ENCODE measurements around the gene MAST4.
A peak's percentile ranks its signal among the peaks of the same experiment; 100 is the strongest.

The MAST4 gene

DNA sequence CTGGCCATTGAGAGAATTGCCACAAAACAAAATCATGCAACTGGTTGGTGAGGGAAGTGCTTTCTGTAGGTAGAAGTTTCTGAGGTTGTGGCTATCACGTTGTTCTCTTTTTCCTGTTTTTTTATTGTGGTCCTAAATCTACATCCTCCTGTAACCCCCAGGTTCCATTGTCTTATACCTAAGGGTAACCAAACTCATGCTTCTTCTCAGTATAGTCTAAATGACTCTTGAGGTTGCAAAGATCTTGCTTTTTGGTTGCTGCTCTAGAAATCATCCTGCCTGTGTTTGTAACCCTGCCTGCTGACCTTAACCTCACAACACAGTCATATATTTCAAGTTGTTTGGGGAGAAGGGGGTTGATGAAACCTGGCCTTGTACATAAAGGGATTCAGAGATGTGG lies 327.3 kb downstream of the MAST4 start:
- H3K27ac ChIP-seq: no peak overlapping the region
- TF ChIP-seq, protein P1, sequence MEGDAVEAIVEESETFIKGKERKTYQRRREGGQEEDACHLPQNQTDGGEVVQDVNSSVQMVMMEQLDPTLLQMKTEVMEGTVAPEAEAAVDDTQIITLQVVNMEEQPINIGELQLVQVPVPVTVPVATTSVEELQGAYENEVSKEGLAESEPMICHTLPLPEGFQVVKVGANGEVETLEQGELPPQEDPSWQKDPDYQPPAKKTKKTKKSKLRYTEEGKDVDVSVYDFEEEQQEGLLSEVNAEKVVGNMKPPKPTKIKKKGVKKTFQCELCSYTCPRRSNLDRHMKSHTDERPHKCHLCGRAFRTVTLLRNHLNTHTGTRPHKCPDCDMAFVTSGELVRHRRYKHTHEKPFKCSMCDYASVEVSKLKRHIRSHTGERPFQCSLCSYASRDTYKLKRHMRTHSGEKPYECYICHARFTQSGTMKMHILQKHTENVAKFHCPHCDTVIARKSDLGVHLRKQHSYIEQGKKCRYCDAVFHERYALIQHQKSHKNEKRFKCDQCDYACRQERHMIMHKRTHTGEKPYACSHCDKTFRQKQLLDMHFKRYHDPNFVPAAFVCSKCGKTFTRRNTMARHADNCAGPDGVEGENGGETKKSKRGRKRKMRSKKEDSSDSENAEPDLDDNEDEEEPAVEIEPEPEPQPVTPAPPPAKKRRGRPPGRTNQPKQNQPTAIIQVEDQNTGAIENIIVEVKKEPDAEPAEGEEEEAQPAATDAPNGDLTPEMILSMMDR (conservative IDR thresholded peaks at IDR 0.05): no peak

DNA sequence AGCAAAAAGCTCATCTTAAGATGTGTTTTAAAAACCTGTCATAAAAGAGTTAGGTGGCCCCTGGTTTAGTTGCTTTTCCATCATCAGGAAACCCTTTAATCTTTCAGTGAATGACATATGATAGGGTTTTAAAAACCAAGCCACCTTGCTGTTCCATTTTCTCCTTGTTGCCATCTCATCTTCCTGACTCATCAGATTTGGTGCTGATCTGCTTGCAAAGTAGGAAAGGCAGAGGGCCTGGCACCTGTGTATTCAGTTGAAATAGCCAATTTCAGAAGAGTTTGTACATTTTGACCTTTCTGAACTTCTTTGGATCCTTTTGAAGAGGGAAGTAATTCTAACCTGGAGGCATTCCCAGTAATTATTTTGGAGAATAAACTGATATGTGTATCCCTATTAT lies 327.7 kb downstream of the MAST4 start:
- H3K27ac ChIP-seq: no peak overlapping the region
- TF ChIP-seq, protein P1 (conservative IDR thresholded peaks at IDR 0.05): no peak

DNA sequence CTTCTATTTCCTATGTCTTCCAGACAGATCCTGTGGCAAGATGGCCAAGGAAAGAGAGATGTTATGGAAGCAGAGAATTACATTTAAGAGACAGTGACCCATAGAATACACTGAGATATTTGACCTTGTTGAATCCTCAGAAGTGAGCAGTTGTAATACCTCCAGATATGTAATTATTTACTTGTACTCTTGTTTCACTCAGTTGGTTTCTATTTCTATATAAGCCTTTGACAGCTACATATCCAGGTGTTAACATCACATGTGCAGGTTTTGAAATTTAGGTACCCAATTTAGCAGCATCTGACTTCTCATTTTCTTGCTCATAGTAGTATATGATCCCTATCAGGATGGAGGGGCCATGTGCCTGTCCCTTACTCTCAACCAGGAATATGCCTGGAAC lies 330.9 kb downstream of the MAST4 start:
- no peak overlapping the region for H3K27ac ChIP-seq
- TF ChIP-seq, protein P1 (conservative IDR thresholded peaks at IDR 0.05): no peak

DNA sequence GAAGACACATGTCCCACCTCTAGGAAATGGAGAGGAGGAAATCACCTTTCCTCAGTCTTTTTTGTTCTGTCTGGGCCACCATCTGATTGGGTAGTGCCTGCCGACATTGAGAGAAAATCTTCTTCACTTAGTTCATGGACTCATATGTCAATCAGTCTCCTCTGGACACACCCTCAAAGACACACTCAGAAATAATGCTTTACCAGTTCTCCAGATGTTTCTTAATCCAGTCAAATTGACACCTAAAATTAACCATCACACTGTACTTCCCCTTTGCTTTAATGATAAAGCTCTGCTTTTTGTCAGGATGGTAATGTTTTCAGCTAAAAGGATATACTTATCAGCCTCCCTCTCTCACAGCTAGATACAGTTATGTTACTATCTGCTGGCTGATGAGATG lies 333.1 kb downstream of the MAST4 start:
- no peak overlapping the region for H3K27ac ChIP-seq
- TF ChIP-seq, protein P1 (conservative IDR thresholded peaks at IDR 0.05): no peak

DNA sequence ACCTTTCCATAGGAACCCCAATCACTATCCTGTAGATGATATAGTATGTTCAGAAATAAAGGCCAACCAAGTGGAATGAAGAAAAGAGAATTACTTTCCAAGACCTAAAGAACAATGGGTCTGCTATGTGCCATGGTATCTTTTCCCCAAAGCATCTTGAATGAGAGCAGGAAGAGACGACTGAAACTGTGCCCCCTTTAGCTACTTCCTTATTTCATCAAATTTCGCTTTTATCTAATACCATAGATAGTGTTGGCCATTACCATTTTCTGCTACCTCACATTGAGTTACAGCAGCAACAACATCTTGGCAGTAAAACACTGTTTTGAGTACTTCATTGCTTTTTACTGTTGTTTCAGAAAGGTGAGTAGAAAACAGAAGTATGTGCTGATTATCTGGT lies 333.8 kb downstream of the MAST4 start:
- TF ChIP-seq, protein P1 (conservative IDR thresholded peaks at IDR 0.05): no peak
- H3K27ac ChIP-seq: no peak overlapping the region

DNA sequence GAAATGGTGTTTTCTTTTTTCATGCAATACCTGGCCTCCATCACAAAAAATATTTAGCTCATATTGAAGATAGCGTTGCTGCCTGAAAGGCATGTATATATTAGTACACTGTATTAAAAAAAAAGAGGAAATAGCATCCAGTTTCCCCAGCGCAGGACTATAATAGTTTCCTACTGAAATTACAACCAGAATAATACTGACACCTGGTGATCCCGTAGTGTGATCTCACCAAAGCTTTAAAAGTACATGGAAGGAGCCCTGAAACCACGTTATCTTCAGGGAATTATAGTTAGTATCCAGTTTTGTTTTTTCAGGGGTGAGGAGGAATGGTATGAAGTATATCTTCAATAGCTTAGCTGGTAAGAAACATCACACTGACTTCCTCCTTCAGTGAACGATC lies 335.5 kb downstream of the MAST4 start:
- no peak overlapping the region for H3K27ac ChIP-seq
- TF ChIP-seq, protein P1 (conservative IDR thresholded peaks at IDR 0.05): 0 out of 2 replicates have a peak, but pooled peaks have one; percentile 15

DNA sequence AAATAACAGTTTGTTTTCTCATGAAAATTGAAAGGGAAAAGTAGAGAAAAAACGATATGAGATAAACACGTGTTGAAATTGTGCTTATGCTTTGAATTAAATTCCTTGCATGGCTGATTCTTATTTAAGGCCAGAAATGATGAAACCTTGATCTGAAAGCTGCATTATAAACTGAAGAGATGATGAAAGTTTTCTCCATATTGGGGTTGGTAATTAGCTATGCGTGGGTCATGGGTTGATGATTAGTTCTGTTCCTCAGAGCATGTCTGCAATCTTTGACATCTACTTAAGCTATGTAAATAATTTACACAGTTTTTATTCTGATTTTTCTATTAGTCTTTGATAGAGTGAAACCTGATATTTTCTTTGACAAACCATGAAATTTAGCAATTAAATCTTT lies 336.3 kb downstream of the MAST4 start:
- TF ChIP-seq, protein P1 (conservative IDR thresholded peaks at IDR 0.05): no peak
- H3K27ac ChIP-seq: no peak overlapping the region

DNA sequence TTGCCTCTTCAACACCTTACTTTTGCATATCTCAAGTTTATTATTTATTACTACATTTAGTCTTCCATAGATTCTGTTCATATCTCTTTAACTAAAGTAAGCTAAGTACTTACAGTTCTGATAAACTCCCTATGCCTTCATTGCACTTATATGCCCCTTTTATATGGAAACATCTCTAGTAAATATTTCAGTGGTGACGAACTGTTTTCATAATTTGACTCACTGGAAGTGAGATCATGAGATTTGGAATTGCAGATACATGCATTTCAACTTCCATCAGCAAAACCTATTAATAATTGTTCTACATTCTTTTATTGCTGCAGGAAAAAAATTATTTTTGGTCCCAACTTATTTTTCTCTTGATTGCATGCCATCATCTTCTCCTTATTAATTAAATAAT lies 336.9 kb downstream of the MAST4 start:
- no peak overlapping the region for H3K27ac ChIP-seq
- TF ChIP-seq, protein P1 (conservative IDR thresholded peaks at IDR 0.05): no peak
